Middle frontal gyrus (tissue), 1 donor: ENCODE results near the gene ARFGEF3.
"Not testable (repeated sequence)": the region's sequence is repeated elsewhere in the genome, so short reads cannot be mapped to it uniquely, and the experiment has no call there.

ENCODE experiments used
- DNase-seq: peaks from one replicate; pipeline ENCODE4 v3.0.0-alpha.2; 2015; ENCODE audit warnings: low spot score; ENCODE audit errors: extremely low spot score

Gene ARFGEF3

GRCh38 chr6:138272533-138273315 lies 111.0 kb downstream of the ARFGEF3 start:
- no peak for DNase-seq

GRCh38 chr6:138275976-138276375 lies 114.2 kb downstream of the ARFGEF3 start:
- no peak for DNase-seq

GRCh38 chr6:138277835-138278234 lies 116.1 kb downstream of the ARFGEF3 start:
- no peak for DNase-seq

- peak; percentile 56 for DNase-seq
These were observed 116.6 kb downstream of the ARFGEF3 start for GRCh38 chr6:138278326-138278725.

GRCh38 chr6:138285800-138286199 lies 124.1 kb downstream of the ARFGEF3 start:
- no peak for DNase-seq

- DNase-seq = no peak
These were observed 125.0 kb downstream of the ARFGEF3 start for GRCh38 chr6:138286698-138287097.

- no peak for DNase-seq
These were observed 125.6 kb downstream of the ARFGEF3 start for GRCh38 chr6:138287144-138287955.

GRCh38 chr6:138288428-138289085 lies 126.8 kb downstream of the ARFGEF3 start:
- not testable (repeated sequence) for DNase-seq

GRCh38 chr6:138289739-138290138 lies 128.0 kb downstream of the ARFGEF3 start:
- DNase-seq = no peak

GRCh38 chr6:138290423-138290962 lies 128.8 kb downstream of the ARFGEF3 start:
- no peak for DNase-seq

GRCh38 chr6:138291036-138291848 lies 129.5 kb downstream of the ARFGEF3 start:
- DNase-seq = no peak

GRCh38 chr6:138291849-138292181 lies 130.1 kb downstream of the ARFGEF3 start:
- peak; percentile 31 for DNase-seq

GRCh38 chr6:138292482-138292881 lies 130.7 kb downstream of the ARFGEF3 start:
- no peak for DNase-seq

GRCh38 chr6:138293428-138294395 lies 132.0 kb downstream of the ARFGEF3 start:
- DNase-seq = no peak

- DNase-seq = no peak
These were observed 134.6 kb downstream of the ARFGEF3 start for GRCh38 chr6:138296381-138296780.

- no peak for DNase-seq
These were observed 135.0 kb downstream of the ARFGEF3 start for GRCh38 chr6:138296786-138297185.

- no peak for DNase-seq
These were observed 136.1 kb downstream of the ARFGEF3 start for GRCh38 chr6:138297761-138298298.

GRCh38 chr6:138300469-138300868 lies 138.7 kb downstream of the ARFGEF3 start:
- no peak for DNase-seq

- DNase-seq = no peak
These were observed 140.8 kb downstream of the ARFGEF3 start for GRCh38 chr6:138302554-138302953.
